H1 (cell line): Measurements from ENCODE around the gene TIMP4. TPM values are rescaled to one million over a fixed set of nuclear protein-coding genes. Genes with fewer than 3 reads are reported as not detected.

Source experiments
- CTCF ChIA-PET: fragments of 300-600 bp; sonication (Branson Sonifier 250); formaldehyde crosslinking; loops from one replicate; lab custom pipeline; 2021; ENCODE audit not compliant: partially characterized antibody; lab: Charles Lee
- POLR2A ChIA-PET: fragments of 300-600 bp; sonication (Branson Sonifier 250); formaldehyde crosslinking; loops from one replicate; lab custom pipeline; 2021; ENCODE audit warnings: inconsistent platforms; ENCODE audit not compliant: partially characterized antibody; lab: Charles Lee
- DNase-seq, 2 experiments: peaks; one replicate each; pipeline versions ENCODE4 v3.0.0 to v3.0.0-alpha.2; 2010 to 2022; ENCODE audit warnings: low spot score in 2 of 2, low read depth in 1 of 2, mixed read lengths in 1 of 2
- FAIRE-seq: peaks from 2 replicates; lab custom pipeline; 2011; peaks lifted over from hg19 to GRCh38; lab: Jason Lieb, UNC
- H2AFZ ChIP-seq: 2 replicates; pipeline ENCODE4 v1.8.1; 2012; ENCODE audit warnings: low read length, inconsistent platforms
- H2AK5ac ChIP-seq: 2 replicates; pipeline ENCODE4 v1.6.1; 2013; ENCODE audit warnings: low read depth, low read length
- H2BK120ac ChIP-seq: replicated peaks from 2 replicates; pipeline ENCODE3; 2013; ENCODE audit warnings: low read depth, low read length, inconsistent platforms
- H2BK12ac ChIP-seq: 2 replicates; pipeline ENCODE4 v1.6.1; 2013; ENCODE audit warnings: low read depth, low read length
- H2BK15ac ChIP-seq: 2 replicates; pipeline ENCODE4 v1.6.1; 2013; ENCODE audit warnings: low read length
- H2BK20ac ChIP-seq: 2 replicates; pipeline ENCODE4 v1.6.1; 2013; ENCODE audit warnings: low read length
- H2BK5ac ChIP-seq: 2 replicates; pipeline ENCODE4 v1.6.1; 2013; ENCODE audit warnings: low read depth, low read length
- H3K14ac ChIP-seq: 2 replicates; pipeline ENCODE4 v1.6.1; 2013; ENCODE audit warnings: inconsistent platforms; ENCODE audit not compliant: insufficient read length
- H3K18ac ChIP-seq: 2 replicates; pipeline ENCODE4 v1.6.1; 2013; ENCODE audit warnings: low read length; ENCODE audit errors: extremely low read depth
- H3K23ac ChIP-seq: 2 replicates; pipeline ENCODE4 v1.6.1; 2013; ENCODE audit warnings: inconsistent platforms; ENCODE audit not compliant: insufficient read length
- H3K23me2 ChIP-seq: 2 replicates; pipeline ENCODE4 v1.6.1; 2013; ENCODE audit warnings: low read depth, low read length
- H3K27ac ChIP-seq: 2 replicates; pipeline ENCODE4 v1.6.1; 2011; ENCODE audit warnings: low read depth, low read length, inconsistent platforms
- H3K27me3 ChIP-seq, 4 experiments: replicated peaks in 1 of 4; 1 replicate in 1 of 4; 2 replicates in 3 of 4; pipeline versions ENCODE4 v1.6.1 to v1.8.1; 2011 to 2013; ENCODE audit warnings: low read length in 3 of 4, mild to moderate bottlenecking in 3 of 4, inconsistent platforms in 2 of 4, mixed read lengths in 2 of 4, moderate library complexity in 1 of 4; ENCODE audit not compliant: control insufficient read depth in 3 of 4, insufficient read depth in 3 of 4; ENCODE audit errors: extremely low read depth in 1 of 4
- H3K36me3 ChIP-seq, 4 experiments: 2 replicates each; pipeline versions ENCODE4 v1.6.1 to v1.8.1; 2011 to 2013; ENCODE audit warnings: mild to moderate bottlenecking in 4 of 4, low read length in 3 of 4, moderate library complexity in 2 of 4, control low read depth in 1 of 4, inconsistent platforms in 1 of 4; ENCODE audit not compliant: insufficient read depth in 4 of 4, control insufficient read depth in 2 of 4
- H3K4ac ChIP-seq: replicated peaks from 2 replicates; pipeline ENCODE3; 2013; ENCODE audit warnings: low read length, low read depth, mixed read lengths, inconsistent platforms; ENCODE audit not compliant: insufficient read length
- H3K4me1 ChIP-seq, 4 experiments: replicated peaks in 1 of 4; 1 replicate in 1 of 4; 2 replicates in 3 of 4; pipeline versions ENCODE4 v1.6.1 to v1.8.1; 2011 to 2013; ENCODE audit warnings: low read length in 3 of 4, inconsistent platforms in 2 of 4, mixed read lengths in 1 of 4; ENCODE audit not compliant: insufficient read depth in 4 of 4, control insufficient read depth in 3 of 4
- H3K4me2 ChIP-seq, 2 experiments: 2 replicates each; pipeline versions ENCODE4 v1.6.1 to v1.8.1; 2011 to 2013; ENCODE audit warnings: low read depth in 2 of 2, low read length in 2 of 2, control low read depth in 1 of 2, inconsistent platforms in 1 of 2, mild to moderate bottlenecking in 1 of 2; ENCODE audit not compliant: insufficient read depth in 1 of 2
- H3K4me3 ChIP-seq, 4 experiments: fragments of 200-600, 300-600 bp in 1 of 4; sonication (generic), shearing (Covaris generic), sonication (Bioruptor Twin) in 1 of 4; 2 replicates each; pipeline versions ENCODE4 v1.5.1 to v1.8.1; 2011 to 2016; ENCODE audit warnings: low read length in 4 of 4, low read depth in 3 of 4, control low read depth in 2 of 4, inconsistent platforms in 2 of 4, mild to moderate bottlenecking in 2 of 4, mixed read lengths in 1 of 4, moderate library complexity in 1 of 4; ENCODE audit not compliant: insufficient read depth in 2 of 4; ENCODE audit errors: extremely low read depth in 1 of 4
- H3K56ac ChIP-seq: replicated peaks from 2 replicates; pipeline ENCODE3; 2013; ENCODE audit warnings: low read depth, mild to moderate bottlenecking, mixed read lengths, low read length, inconsistent platforms; ENCODE audit not compliant: insufficient read length
- H3K79me1 ChIP-seq: 2 replicates; pipeline ENCODE4 v1.6.1; 2013; ENCODE audit warnings: low read depth, low read length, control low read depth
- H3K79me2 ChIP-seq, 2 experiments: 2 replicates each; pipeline versions ENCODE4 v1.6.1 to v1.8.1; 2012 to 2013; ENCODE audit warnings: low read length in 2 of 2, mild to moderate bottlenecking in 2 of 2, inconsistent platforms in 1 of 2; ENCODE audit not compliant: insufficient read depth in 2 of 2, control insufficient read depth in 1 of 2
- H3K9ac ChIP-seq, 4 experiments: replicated peaks in 1 of 4; 1 replicate in 1 of 4; 2 replicates in 3 of 4; pipeline versions ENCODE4 v1.6.1 to v1.8.1; 2011 to 2013; ENCODE audit warnings: low read depth in 3 of 4, low read length in 3 of 4, control low read depth in 2 of 4, mild to moderate bottlenecking in 2 of 4, moderate library complexity in 2 of 4, inconsistent platforms in 1 of 4; ENCODE audit errors: extremely low read depth in 1 of 4
- H3K9me3 ChIP-seq, 2 experiments: 2 replicates each; pipeline versions ENCODE4 v1.6.1 to v1.8.1; 2012 to 2013; ENCODE audit warnings: mild to moderate bottlenecking in 2 of 2, moderate library complexity in 2 of 2, control low read depth in 1 of 2, inconsistent platforms in 1 of 2, low read depth in 1 of 2, low read length in 1 of 2, mixed read lengths in 1 of 2; ENCODE audit not compliant: insufficient read depth in 2 of 2
- H4K20me1 ChIP-seq, 2 experiments: replicated peaks in 1 of 2; 2 replicates each; pipeline versions ENCODE3 to v1.8.1; 2011 to 2013; ENCODE audit warnings: inconsistent platforms in 2 of 2, low read length in 2 of 2, mild to moderate bottlenecking in 1 of 2; ENCODE audit not compliant: insufficient read depth in 2 of 2, control insufficient read depth in 1 of 2
- H4K5ac ChIP-seq: 2 replicates; pipeline ENCODE4 v1.6.1; 2013; ENCODE audit warnings: low read length, low read depth, mixed read lengths, inconsistent platforms; ENCODE audit not compliant: insufficient read length
- H4K8ac ChIP-seq: 2 replicates; pipeline ENCODE4 v1.8.0; 2013; ENCODE audit warnings: mild to moderate bottlenecking, moderate library complexity, low read length, inconsistent platforms; ENCODE audit not compliant: insufficient read depth; ENCODE audit errors: extremely low read depth
- H4K91ac ChIP-seq: replicated peaks from 2 replicates; pipeline ENCODE3; 2013; ENCODE audit warnings: low read length, mixed read lengths, inconsistent platforms; ENCODE audit not compliant: insufficient read length
- BACH1 ChIP-seq: IDR thresholded peaks from 2 replicates; pipeline ENCODE4 v1.6.1; 2012; ENCODE audit warnings: low read length, improper control_type of control experiment
- KDM5A ChIP-seq: fragments of 200-600 bp; IDR thresholded peaks from 2 replicates; pipeline ENCODE4 v1.7.1; 2012; ENCODE audit warnings: mild to moderate bottlenecking, low read length, inconsistent platforms, mixed read lengths
- RBBP5 ChIP-seq: IDR thresholded peaks from 2 replicates; pipeline ENCODE4 v1.7.1; 2012; ENCODE audit warnings: low read depth, mild to moderate bottlenecking, inconsistent platforms, low read length, moderate library complexity, borderline replicate concordance
- RNF2 ChIP-seq: fragments of 200-900, 300-1000 bp; sonication (generic); IDR thresholded peaks from 2 replicates; pipeline ENCODE4 v1.7.1; 2016; ENCODE audit warnings: borderline replicate concordance, low read depth, mild to moderate bottlenecking, antibody characterized with exemption, low read length; ENCODE audit not compliant: poor library complexity, severe bottlenecking; ENCODE audit errors: missing control alignments
- WGBS, 2 experiments: shearing (Covaris generic) in 1 of 2; methylation state at CpG; one replicate each; pipeline versions ENCODE4 v1.1.6 to v1.1.7; 2013 to 2015; ENCODE audit warnings: low lambda C conversion rate in 2 of 2, mixed read lengths in 2 of 2, inconsistent platforms in 1 of 2, low coverage in 1 of 2, missing lambda C conversion rate in 1 of 2; ENCODE audit not compliant: insufficient replicate concordance in 2 of 2, insufficient coverage in 1 of 2, insufficient read length in 1 of 2; ENCODE audit errors: extremely low coverage in 1 of 2, missing lambda C conversion rate in 1 of 2; 5-methylcytosine and 5-hydroxymethylcytosine counted together
- long read RNA-seq, 2 experiments: library from RNA in 1 of 2; library from capped mRNA in 1 of 2; stranded (forward); transcript quantifications; one replicate each; pipeline ENCODE4 v2.0.0, GENCODE V29; 2021; ENCODE audit warnings: inconsistent platforms in 1 of 2
- polyA minus RNA-seq, 3 experiments: library from RNA; depleted of rRNA, polyadenylated mRNA; stranded (reverse); fragments of >200 nt; gene quantifications; 1 replicate in 2 of 3; 2 replicates in 1 of 3; pipeline ENCODE4 v1.2.3, GENCODE V29; 2011
- polyA plus RNA-seq, 7 experiments: library from polyadenylated mRNA; depleted of rRNA in 3 of 7; stranded (reverse) in 5 of 7; unstranded in 2 of 7; fragments of >200 nt in 5 of 7; fragments of 200-250 nt in 2 of 7; gene quantifications; 1 replicate in 5 of 7; 2 replicates in 1 of 7; 4 replicates in 1 of 7; pipeline versions ENCODE4 v1.2.1 to v1.2.3, GENCODE V29; 2011 to 2013; ENCODE audit warnings: missing spikeins in 2 of 7, mixed read lengths in 2 of 7
- total RNA-seq: library from RNA; stranded (reverse); fragmentation: NEBNext Ultra II Directional; extraction: Animal tissue kit (Norgen Biotek cat#: 25700); gene quantifications from 2 replicates; pipeline ENCODE4 v1.2.1, GENCODE V29; 2021
- TF ChIP-seq, protein P1 (sequence below): IDR thresholded peaks from 2 replicates; pipeline ENCODE4 v1.6.1; 2011; ENCODE audit warnings: low read length, improper control_type of control experiment

The TIMP4 gene
- total RNA-seq, result 7.5 and 8.7 TPM in 2 replicates
- polyA plus RNA-seq (2011; rRNA removed), result 5.1 and 6.4 TPM in 2 replicates
- polyA plus RNA-seq (2011; cell fraction: cytosol; rRNA removed), result 5.0 TPM
- polyA plus RNA-seq (2011; cell fraction: nucleus; rRNA removed), result 5.2 TPM
- 3.9 to 5.8 TPM (median 4.5 TPM) in 4 replicates for polyA plus RNA-seq (2012, experiment 1 of 2)
- polyA plus RNA-seq (2012, experiment 2 of 2), result 8.3 TPM
- polyA plus RNA-seq (2013, experiment 1 of 2), result 10.8 TPM
- 14.1 TPM for polyA plus RNA-seq (2013, experiment 2 of 2)
- polyA minus RNA-seq (2011; rRNA and poly(A)+ RNA removed), result 12.1 and 13.0 TPM in 2 replicates
- polyA minus RNA-seq (2011; cell fraction: cytosol; rRNA and poly(A)+ RNA removed), result 4.8 TPM
- 9.3 TPM for polyA minus RNA-seq (2011; cell fraction: nucleus; rRNA and poly(A)+ RNA removed)
- long read RNA-seq, experiment 1, transcript TIMP4-201 (5 exons, 1,650 nt), result major isoform, 18 of 25 reads
- long read RNA-seq, experiment 1, partial matches to known transcripts, result 5 of 25 reads
- long read RNA-seq, experiment 1, other reads (novel, unspliced or antisense), result 2 of 25 reads
- long read RNA-seq, experiment 2, result 0 reads

GRCh38 chr3:12158387-12159226 is at the start of gene TIMP4:
TSS of gene TIMP4 (minus strand) at chr3:12158912. CDS start at chr3:12158840, 72 bp downstream.
- FAIRE-seq (no peak), DNase-seq (peak; percentile 36 to 69)
- CTCF ChIA-PET, result interaction anchor here (0.8 to 37.6 kb wide), 7 partner anchors 12 to 212 kb away, joined by 3 to 651 read pairs (median 3); no protein-coding TSS in a partner anchor
- Histone ChIP-seq H3K18ac (peak within 1 kb of the TSS; percentile 82; the same call in 1 of the 2 replicates), H3K9ac (peak within 1 kb of the TSS in 1 of 4 experiments; percentile 4; a peak in 1 of 7 replicates), H3K4me1 (peaks cover 4 to 15% (median 15%) of the 10 kb centered on the region in 4 experiments; a peak in 6 of 7 replicates), H2BK120ac (no peak within 1 kb of the TSS), H4K5ac (no peak within 1 kb of the TSS), H3K36me3 (no peaks in the 10 kb centered on the region), H2BK5ac (peak within 1 kb of the TSS; percentile 84; the same call in 1 of the 2 replicates), H3K27ac (no peak within 1 kb of the TSS; the same call in 1 of the 2 replicates), H2AK5ac (peak within 1 kb of the TSS; percentile 87), H3K23me2 (peaks cover 7% of the 10 kb centered on the region), H2AFZ (peak within 1 kb of the TSS; percentile 14; the same call in 1 of the 2 replicates), H3K23ac (no peak within 1 kb of the TSS), H3K79me2 (no peaks in the 10 kb centered on the region), H3K4ac (peak within 1 kb of the TSS; percentile 65), H3K9me3 (no peaks in the 10 kb centered on the region), H3K56ac (no peak within 1 kb of the TSS), H4K91ac (peak within 1 kb of the TSS; percentile 37), H3K79me1 (no peaks in the 10 kb centered on the region), H2BK12ac (peak within 1 kb of the TSS; percentile 80; the same call in 1 of the 2 replicates), H3K4me2 (peak within 1 kb of the TSS; percentile 72 to 94), H2BK15ac (no peak within 1 kb of the TSS; the same call in 1 of the 2 replicates), H4K8ac (peak within 1 kb of the TSS; percentile 75; the same call in 1 of the 2 replicates), H3K14ac (no peak within 1 kb of the TSS), H3K27me3 (no peaks in the 10 kb centered on the region), H2BK20ac (peak within 1 kb of the TSS; percentile 44; the same call in 1 of the 2 replicates), H3K4me3 (peak within 1 kb of the TSS; percentile 42 to 57 (median 44); a peak in 7 of 8 replicates), H4K20me1 (no peaks in the 10 kb centered on the region)
- POLR2A ChIA-PET, result interaction anchor here (0.6 to 2.6 kb wide), 7 partner anchors 8 to 326 kb away, joined by 3 to 11 read pairs (median 4); partner anchors contain the start of gene TSEN2
- 17% methylated on average over 34 of the region's 34 CpGs; no CpG with 5 or more reads in 1 of the 2 experiments for WGBS, 2 experiments
- TF ChIP-seq KDM5A (no peak), RNF2 (no peak), BACH1 (no peak), RBBP5 (no peak)
- TF ChIP-seq, protein P1, sequence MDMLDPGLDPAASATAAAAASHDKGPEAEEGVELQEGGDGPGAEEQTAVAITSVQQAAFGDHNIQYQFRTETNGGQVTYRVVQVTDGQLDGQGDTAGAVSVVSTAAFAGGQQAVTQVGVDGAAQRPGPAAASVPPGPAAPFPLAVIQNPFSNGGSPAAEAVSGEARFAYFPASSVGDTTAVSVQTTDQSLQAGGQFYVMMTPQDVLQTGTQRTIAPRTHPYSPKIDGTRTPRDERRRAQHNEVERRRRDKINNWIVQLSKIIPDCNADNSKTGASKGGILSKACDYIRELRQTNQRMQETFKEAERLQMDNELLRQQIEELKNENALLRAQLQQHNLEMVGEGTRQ, result no peak
